Stimulated activated CD4-positive, alpha-beta T cell treated with anti-CD3 and anti-CD28 coated beads, Interleukin-4, amount 100 ng/mL, for 48 hours (primary cell): ENCODE results near the gene FANCB.

Experiments
- DNase-seq, 2 donors: peaks; one replicate each; pipeline ENCODE4 v3.0.0-alpha.2; 2020; ENCODE audit warnings: low read depth in 2 of 2

The FANCB gene

DNA sequence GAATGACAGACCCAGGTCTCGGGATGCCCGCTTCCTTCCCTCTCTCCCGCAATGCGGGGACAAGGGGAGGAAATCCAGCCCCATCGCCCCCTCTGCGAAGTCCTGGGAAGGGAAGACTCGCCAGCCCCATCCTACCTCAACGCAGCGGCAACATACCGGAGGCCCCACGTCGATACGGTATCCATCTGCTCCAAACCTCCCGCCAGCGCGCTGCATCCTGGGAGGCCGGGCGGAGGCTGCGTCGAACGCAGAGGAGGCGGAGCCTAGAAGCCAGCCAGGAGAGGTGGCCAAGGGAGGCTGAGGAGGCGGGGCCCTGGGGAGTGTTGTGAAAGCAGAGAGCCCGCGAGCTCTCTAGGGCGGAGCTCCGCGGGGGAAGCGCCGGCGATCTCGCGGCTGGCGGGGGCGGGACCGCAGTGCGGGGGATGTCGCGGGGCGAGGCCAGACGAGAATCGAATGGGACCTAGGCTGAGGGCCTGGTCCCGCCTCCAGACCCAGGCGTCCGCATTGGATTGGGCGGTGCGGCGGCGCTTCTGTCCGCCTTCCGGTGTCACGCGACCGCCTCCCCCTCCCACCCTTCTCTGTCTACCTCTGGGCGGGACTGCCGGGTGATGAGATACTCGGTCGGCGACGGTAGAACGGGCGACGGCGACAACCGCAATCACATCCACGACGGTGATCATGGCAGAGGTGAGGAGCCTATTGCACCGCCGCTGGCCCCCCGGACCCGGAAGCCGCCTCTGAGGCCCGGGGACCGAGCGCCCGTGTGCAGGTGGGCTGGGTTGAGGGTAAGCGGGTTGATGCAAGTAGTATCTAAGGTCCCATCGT lies at the start of gene FANCB, which contains the start of gene MOSPD2:
Gene FANCB (minus strand): TSS at position 219 of the 825 bp plus-strand sequence. CDS start 7,559 bp downstream, outside the sequence.
Gene MOSPD2 (plus strand): TSS at position 571 of the 825 bp plus-strand sequence. CDS start 108 bp downstream, at position 679.
- peak; percentile 80 to 91 for DNase-seq

- no peak for DNase-seq
These were observed 49.6 kb upstream of the FANCB start for GRCh38 chrX:14922437-14922836.

- DNase-seq: no peak
These were observed 47.3 kb upstream of the FANCB start for GRCh38 chrX:14920196-14920595.

DNA sequence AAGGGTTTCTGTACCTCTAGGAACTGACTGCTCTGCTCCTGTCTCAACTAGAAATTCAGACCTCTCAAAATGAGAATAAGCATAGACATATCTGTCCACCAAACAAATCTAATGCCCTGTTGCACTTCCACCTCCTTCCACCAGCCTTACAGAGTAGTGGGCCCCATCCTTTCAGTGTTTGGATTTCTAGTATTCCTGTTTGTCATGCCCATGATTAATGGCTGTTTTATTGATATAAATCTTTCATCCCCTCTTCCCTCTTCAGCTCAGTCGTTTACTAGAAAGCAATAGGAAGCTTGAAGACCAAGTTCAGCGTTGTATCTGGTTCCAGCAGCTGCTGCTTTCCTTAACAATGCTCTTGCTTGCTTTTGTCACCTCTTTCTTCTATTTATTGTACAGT lies 46.5 kb upstream of the FANCB start:
- DNase-seq: no peak

DNA sequence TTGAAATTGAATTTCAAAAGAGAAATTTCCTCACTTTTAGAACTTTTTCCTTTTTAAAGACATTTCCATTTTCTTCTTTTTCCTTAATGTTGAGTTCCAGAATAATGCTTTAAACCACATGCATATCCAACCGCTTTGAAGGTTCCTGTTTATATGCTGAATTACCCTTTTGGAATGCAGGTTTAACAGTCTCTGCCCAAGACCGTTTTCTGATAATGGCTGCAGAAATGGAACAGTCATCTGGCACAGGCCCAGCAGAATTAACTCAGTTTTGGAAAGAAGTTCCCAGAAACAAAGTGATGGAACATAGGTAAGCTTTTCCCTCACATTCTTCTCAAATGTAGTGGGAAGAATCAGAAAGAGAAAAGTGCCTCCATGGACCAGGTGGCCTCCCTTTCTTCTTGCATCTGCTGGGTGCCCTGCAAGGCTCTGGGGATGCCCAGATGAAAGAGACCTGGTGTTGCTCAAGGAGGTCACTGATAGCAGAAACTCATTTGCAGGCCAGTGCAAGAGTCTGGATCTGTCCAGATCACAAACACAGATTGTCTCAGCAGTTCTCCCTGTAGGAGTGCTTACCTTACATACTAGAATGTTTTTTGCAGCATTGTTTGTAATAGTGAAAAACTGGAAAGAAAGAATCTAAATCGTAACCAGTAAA lies 43.3 kb upstream of the FANCB start:
- no peak for DNase-seq

GRCh38 chrX:14915596-14915995 lies 42.7 kb upstream of the FANCB start:
- no peak for DNase-seq

DNA sequence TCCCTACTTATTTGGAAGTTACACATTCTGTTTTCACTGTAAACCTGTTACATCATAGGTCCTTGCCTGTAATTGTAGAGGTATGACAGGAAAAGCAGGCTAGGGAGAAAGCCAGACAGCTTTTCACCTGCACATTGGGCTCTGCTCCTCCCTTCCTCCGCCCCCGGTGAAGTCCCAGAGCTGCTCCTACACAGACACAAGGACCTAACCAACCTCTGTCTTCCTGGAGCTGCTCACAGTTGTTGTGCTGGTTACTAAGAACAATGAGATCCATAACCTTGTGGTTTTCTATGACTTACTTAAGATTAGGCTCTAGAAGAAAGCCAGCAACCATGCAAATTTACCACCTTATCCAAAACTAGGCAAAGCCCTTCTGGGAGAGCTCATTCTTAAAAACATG lies 40.4 kb upstream of the FANCB start:
- no peak for DNase-seq

DNA sequence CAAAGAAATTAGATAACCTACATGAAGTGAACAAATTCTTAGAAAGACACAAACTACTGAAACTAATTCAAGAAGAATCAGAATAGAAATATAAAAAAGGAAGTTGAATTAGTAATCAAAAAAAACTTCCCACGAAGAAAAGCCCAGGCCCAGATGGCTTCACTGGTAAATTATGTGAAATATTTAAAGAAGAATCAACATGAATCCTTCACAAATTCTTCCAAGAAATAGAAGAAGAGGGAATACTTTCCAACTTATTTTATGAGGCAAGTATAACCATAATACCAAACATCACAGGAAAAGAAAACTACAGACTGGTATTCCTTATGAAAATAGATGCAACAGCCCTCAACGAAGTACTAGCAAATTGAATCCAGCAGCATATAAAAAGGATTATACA lies 31.0 kb upstream of the FANCB start:
- no peak for DNase-seq

DNA sequence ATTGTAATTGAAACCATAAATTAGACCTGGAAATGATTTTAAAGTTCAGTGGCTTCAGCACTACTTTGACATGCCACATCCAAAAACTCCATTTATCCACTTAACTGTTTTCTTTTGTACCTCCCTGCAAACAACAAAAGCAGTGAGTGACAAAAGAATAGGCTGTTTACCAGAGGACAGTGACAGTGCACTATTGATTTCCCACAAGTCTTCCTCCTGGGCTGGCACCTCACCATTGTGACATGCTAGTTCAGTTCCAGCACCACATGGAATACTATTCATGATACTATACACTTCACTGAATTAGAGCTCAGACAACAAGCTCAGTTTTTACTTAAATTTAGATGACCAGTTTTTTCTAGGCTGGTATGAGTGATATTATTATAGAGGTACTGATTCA lies 29.7 kb upstream of the FANCB start:
- no peak for DNase-seq

- DNase-seq: no peak
These were observed 26.7 kb upstream of the FANCB start for GRCh38 chrX:14899607-14900006.

- DNase-seq: no peak
These were observed 24.2 kb upstream of the FANCB start for GRCh38 chrX:14897042-14897441.

DNA sequence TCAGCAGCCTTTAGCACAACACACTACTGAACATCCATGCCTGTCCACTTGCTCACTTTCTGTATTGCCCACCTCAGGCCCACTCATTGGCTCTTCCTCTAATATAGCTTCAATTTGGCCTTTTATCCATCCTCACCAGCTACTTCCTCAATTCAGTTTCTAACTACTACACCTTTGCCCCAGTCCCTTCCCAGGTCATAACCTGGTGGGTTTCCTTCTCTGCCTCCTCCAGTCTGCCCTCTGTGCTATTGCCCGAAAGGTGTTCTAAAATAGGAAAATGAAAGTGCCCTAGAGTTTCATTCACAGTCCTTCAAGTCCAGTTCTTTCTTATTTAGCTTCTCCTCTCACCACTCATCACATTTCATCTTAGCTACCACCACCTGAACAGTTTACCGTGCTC lies 23.4 kb upstream of the FANCB start:
- no peak for DNase-seq

DNA sequence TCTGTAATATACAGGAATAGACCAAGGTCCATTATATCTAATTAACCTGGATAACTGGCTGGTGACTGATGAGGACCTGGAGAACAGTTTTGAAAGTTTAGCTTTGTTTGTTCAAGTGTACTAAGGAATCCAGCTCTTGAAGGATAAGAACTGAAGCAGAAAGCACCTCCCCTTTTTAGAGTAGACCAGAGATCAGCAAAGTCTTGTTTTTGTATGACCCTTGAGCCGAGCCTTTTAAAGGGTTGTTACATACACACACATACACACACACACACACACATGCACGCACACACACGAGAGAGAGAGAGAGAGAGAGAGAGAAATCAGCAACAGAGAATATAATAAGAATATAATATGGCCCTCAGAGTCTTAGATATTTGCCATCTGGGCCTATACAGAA lies 13.4 kb upstream of the FANCB start:
- DNase-seq: no peak

GRCh38 chrX:14884714-14885113 lies 11.8 kb upstream of the FANCB start:
- no peak for DNase-seq

GRCh38 chrX:14883826-14884225 lies 11.0 kb upstream of the FANCB start:
- no peak for DNase-seq

- DNase-seq: no peak
These were observed 2.8 kb upstream of the FANCB start for GRCh38 chrX:14875624-14876023.

DNA sequence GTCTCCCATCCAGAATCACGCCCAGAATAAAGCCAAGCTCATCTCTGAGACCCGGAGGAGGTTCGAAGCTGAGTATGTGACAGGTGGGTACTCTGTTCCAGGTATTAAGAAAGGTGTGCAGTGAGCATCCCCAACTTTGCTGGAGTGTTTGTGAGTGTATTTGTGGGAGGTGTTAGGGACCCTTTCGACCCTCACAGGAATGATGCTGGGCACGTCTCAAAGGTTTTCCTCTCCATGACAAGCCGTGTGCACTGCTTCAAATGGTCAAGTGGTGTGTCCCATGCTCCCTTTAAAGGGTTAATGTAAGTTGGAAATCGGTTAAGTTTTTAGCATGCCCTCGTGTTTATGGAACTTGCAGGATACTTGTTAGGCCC lies 794 bp upstream of the FANCB start:
- DNase-seq: no peak

GRCh38 chrX:14872355-14872754 lies 514 bp downstream of the FANCB start:
- DNase-seq: no peak

- DNase-seq: no peak
These were observed 1.1 kb downstream of the FANCB start for GRCh38 chrX:14871767-14872166.

DNA sequence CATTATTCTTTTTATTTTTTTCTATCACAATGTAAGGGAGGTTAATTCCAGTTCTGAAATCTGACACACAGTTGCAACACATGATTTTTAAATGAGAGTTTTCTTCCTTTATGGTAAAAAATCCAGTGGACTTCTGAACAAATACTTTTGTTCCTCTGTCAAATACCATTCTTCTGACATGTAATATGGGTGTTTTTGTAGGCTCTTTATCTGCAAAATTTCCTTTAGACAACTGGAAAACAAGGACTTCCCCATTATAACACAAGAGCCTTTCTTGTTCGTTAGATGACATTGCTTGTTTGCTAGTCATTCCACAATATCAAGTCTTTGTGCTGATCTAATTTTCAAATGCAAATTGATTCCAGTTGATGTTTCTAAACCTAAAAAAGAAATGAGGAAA lies 7.7 kb downstream of the FANCB start:
- no peak for DNase-seq

DNA sequence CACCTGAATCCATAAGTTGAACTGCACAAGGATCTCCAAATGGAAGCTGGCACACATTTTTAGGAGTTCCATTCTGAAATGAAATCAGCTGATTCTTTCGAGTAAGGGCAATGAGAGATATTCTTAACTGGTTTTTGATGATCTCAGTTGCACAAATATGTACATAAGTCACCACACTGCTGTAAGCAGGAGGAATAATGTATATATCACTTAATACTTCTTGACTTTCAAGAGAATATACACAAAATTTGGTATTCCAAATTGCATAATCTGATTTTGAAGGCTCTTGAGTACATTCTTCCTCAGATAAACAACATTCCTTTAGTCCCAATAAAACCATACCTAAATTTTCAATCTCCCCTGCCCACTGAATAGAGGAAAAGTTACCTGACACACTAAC lies 8.2 kb downstream of the FANCB start:
- no peak for DNase-seq

DNA sequence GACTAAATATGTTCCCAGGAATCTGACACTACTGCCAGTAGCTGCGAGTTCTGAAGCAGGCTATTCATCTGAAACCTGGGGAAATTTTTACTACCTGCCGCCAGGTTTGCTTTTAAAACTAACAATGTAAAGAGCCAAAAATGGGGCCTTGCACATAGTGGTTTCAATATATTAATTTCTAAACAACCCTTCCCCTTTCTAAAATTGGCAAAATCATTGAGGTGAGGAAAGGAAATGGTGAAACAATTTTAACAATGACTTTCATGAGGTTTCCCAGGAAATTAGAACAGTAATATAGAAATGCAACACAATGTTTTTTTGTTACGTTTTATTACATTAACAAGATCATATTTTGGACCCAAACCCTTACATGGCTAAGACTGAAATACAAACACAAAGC lies 21.3 kb downstream of the FANCB start:
- no peak for DNase-seq

GRCh38 chrX:14843666-14844065 lies 29.2 kb downstream of the FANCB start:
- no peak for DNase-seq
